ENCODE measurements around the gene FRY.

GRCh38 chr13:32127691-32128090 lies 96.1 kb downstream of the FRY start:
- TF ChIP-seq CTCF (IDR thresholded peaks at IDR 0.05 in 8 of 11, conservative IDR thresholded peaks at IDR 0.05 in 3 of 11) (no peak), POLR2A (IDR thresholded peaks at IDR 0.05) (no peak), POLR2AphosphoS5 (IDR thresholded peaks at IDR 0.05) (no peak)
